Uterus (tissue), 4 donors: ENCODE results near the gene TBC1D1. TPM values are rescaled to one million over a fixed set of nuclear protein-coding genes. Genes with fewer than 3 reads are reported as not detected.

Source experiments
- DNase-seq, 2 donors: peaks; one replicate each; pipeline ENCODE4 v3.0.0-alpha.2; 2019 to 2020
- H3K27ac ChIP-seq, 2 donors: fragments of 200-600 bp; sonication (generic); 1 replicate in 1 of 2; 2 replicates in 1 of 2; pipeline ENCODE4 v1.5.1; 2016 to 2018
- H3K27me3 ChIP-seq, 2 donors: fragments of 200-600 bp; sonication (generic); one replicate each; pipeline ENCODE4 v1.5.1; 2018 to 2019; ENCODE audit warnings: control low read depth in 1 of 2
- H3K36me3 ChIP-seq, 2 donors: fragments of 200-600 bp; sonication (generic); one replicate each; pipeline ENCODE4 v1.5.1; 2019; ENCODE audit warnings: control low read depth in 1 of 2
- H3K4me1 ChIP-seq, 2 donors: fragments of 200-600 bp; sonication (generic); one replicate each; pipeline ENCODE4 v1.5.1; 2018 to 2019; ENCODE audit warnings: control low read depth in 1 of 2
- H3K4me3 ChIP-seq, 2 donors: fragments of 200-600 bp; sonication (generic); 1 replicate in 1 of 2; 2 replicates in 1 of 2; pipeline ENCODE4 v1.5.1; 2018 to 2019; ENCODE audit warnings: mild to moderate bottlenecking in 1 of 2
- H3K9me3 ChIP-seq, 2 donors: fragments of 200-600 bp; sonication (generic); one replicate each; pipeline ENCODE4 v1.5.1; 2019; ENCODE audit warnings: control low read depth in 1 of 2
- CTCF ChIP-seq, 4 experiments: fragments of 200-600 bp in 2 of 4; fragments of 450-650 bp in 2 of 4; sonication (generic) in 2 of 4; IDR thresholded peaks; one replicate each; pipeline ENCODE4 v1.5.1; 2016 to 2019; ENCODE audit warnings: antibody characterized with exemption in 4 of 4, mild to moderate bottlenecking in 2 of 4, moderate library complexity in 1 of 4
- POLR2A ChIP-seq, 2 donors: fragments of 450-650 bp; IDR thresholded peaks; one replicate each; pipeline ENCODE4 v1.6.1; 2016; ENCODE audit warnings: antibody characterized with exemption in 2 of 2, mild to moderate bottlenecking in 1 of 2, moderate library complexity in 1 of 2
- intact Hi-C: fragments of 100-400 bp; cut with DNase I; formaldehyde crosslinking; loops from one replicate; pipeline ENCODE4 v1.15.1; 2023; ENCODE audit warnings: low total_unique reads
- total RNA-seq, 4 donors: library from RNA; depleted of rRNA in 3 of 4; stranded (reverse); fragments of >200 nt in 3 of 4; gene quantifications; one replicate each; pipeline versions ENCODE4 v1.1.0 to v1.2.4, GENCODE V29; 2014 to 2023
- donor health status: DM: yes; HTN: yes; CAD: no.

The TBC1D1 gene
- total RNA-seq, 4 donors from 2014 or later: 172 to 402 (median 236) TPM

GRCh38 chr4:38138363-38138762 is 247.5 kb downstream of the TBC1D1 start:
- H3K36me3 ChIP-seq: no peaks in the 10 kb centered on the region
- no peak overlapping the region for H3K4me3 ChIP-seq
- TF ChIP-seq POLR2A (IDR thresholded peaks at IDR 0.05): no peak
- no peak for TF ChIP-seq CTCF (IDR thresholded peaks at IDR 0.05)
- peaks cover 0 to 4% of the 10 kb centered on the region in 2 donors for H3K4me1 ChIP-seq
- no peak for DNase-seq
- intact Hi-C loops: no loop called here
- H3K9me3 ChIP-seq: no peaks in the 10 kb centered on the region
- H3K27me3 ChIP-seq: no peaks in the 10 kb centered on the region
- H3K27ac ChIP-seq: no peak overlapping the region

GRCh38 chr4:38139187-38139586 is 248.3 kb downstream of the TBC1D1 start:
- no peak overlapping the region for H3K27ac ChIP-seq
- peaks cover 0 to 4% of the 10 kb centered on the region in 2 donors for H3K4me1 ChIP-seq
- intact Hi-C loops: no loop called here
- no peak overlapping the region for H3K4me3 ChIP-seq
- DNase-seq: no peak
- no peaks in the 10 kb centered on the region for H3K36me3 ChIP-seq
- no peaks in the 10 kb centered on the region for H3K27me3 ChIP-seq
- TF ChIP-seq POLR2A (IDR thresholded peaks at IDR 0.05) (no peak), CTCF (IDR thresholded peaks at IDR 0.05) (no peak)
- no peaks in the 10 kb centered on the region for H3K9me3 ChIP-seq

GRCh38 chr4:38140643-38141203 is 249.8 kb downstream of the TBC1D1 start:
- H3K36me3 ChIP-seq: no peaks in the 10 kb centered on the region
- no peaks in the 10 kb centered on the region for H3K9me3 ChIP-seq
- no peak overlapping the region for H3K4me3 ChIP-seq
- peaks cover 6 to 8% of the 10 kb centered on the region in 2 donors for H3K4me1 ChIP-seq
- no peaks in the 10 kb centered on the region for H3K27me3 ChIP-seq
- intact Hi-C loops: no loop called here
- DNase-seq: no peak
- TF ChIP-seq POLR2A (IDR thresholded peaks at IDR 0.05): no peak
- no peak for TF ChIP-seq CTCF (IDR thresholded peaks at IDR 0.05)
- H3K27ac ChIP-seq: peak overlapping the region; percentile 57 to 64

- TF ChIP-seq CTCF (IDR thresholded peaks at IDR 0.05) (no peak), POLR2A (IDR thresholded peaks at IDR 0.05) (no peak)
- Histone ChIP-seq H3K4me1 (peaks cover 6 to 15% of the 10 kb centered on the region in 2 donors), H3K27me3 (no peaks in the 10 kb centered on the region), H3K9me3 (no peaks in the 10 kb centered on the region), H3K36me3 (no peaks in the 10 kb centered on the region), H3K27ac (peak overlapping the region; percentile 57 to 64), H3K4me3 (no peak overlapping the region)
- peak in 1 of 2 donors; percentile 50 for DNase-seq
- intact Hi-C loops: no loop called here
Measured at GRCh38 chr4:38141808-38142500, 251.1 kb downstream of the TBC1D1 start.

GRCh38 chr4:38144031-38144430 is 253.1 kb downstream of the TBC1D1 start:
- intact Hi-C loops: no loop called here

More at GRCh38 chr4:38144031-38144430, 253.1 kb downstream of the TBC1D1 start:
- Histone ChIP-seq H3K27ac (peak overlapping the region; percentile 71 to 84), H3K9me3 (no peaks in the 10 kb centered on the region), H3K27me3 (no peaks in the 10 kb centered on the region), H3K4me3 (no peak overlapping the region), H3K36me3 (no peaks in the 10 kb centered on the region), H3K4me1 (peaks cover 6 to 15% of the 10 kb centered on the region in 2 donors)
- TF ChIP-seq POLR2A (IDR thresholded peaks at IDR 0.05) (no peak), CTCF (IDR thresholded peaks at IDR 0.05) (no peak)
- DNase-seq: no peak
